ENCODE data around the gene GARIN1A.

GARIN1A gene

GRCh38 chr7:128721376-128721775 is 49.3 kb downstream of the GARIN1A start:
- no peak for DNase-seq
